BE2C (cell line): ENCODE results near the gene BCL3.
A peak's percentile ranks its signal among the peaks of the same experiment; 100 is the strongest.
"Not testable (repeated sequence)": the region's sequence is repeated elsewhere in the genome, so short reads cannot be mapped to it uniquely, and the experiment has no call there.

Experiments used
- DNase-seq: peaks from one replicate; pipeline ENCODE4 v3.0.0-alpha.2; 2020
- H3K27me3 ChIP-seq: fragments of 250-450 bp; sonication (Bioruptor Pico); 2 replicates; pipeline ENCODE4 v1.5.1; 2020; ENCODE audit warnings: mild to moderate bottlenecking
- H3K36me3 ChIP-seq: fragments of 250-450 bp; sonication (Bioruptor Pico); 2 replicates; pipeline ENCODE4 v1.5.1; 2020; ENCODE audit warnings: mild to moderate bottlenecking
- H3K4me1 ChIP-seq: fragments of 250-450 bp; sonication (Bioruptor Pico); 2 replicates; pipeline ENCODE4 v1.5.1; 2020
- H3K4me3 ChIP-seq: 2 replicates; pipeline ENCODE4 v1.5.1; 2011; ENCODE audit warnings: low read depth, low read length
- H3K9me3 ChIP-seq: fragments of 250-450 bp; sonication (Bioruptor Pico); 2 replicates; pipeline ENCODE4 v1.5.1; 2020
- CTCF ChIP-seq: IDR thresholded peaks from 2 replicates; pipeline ENCODE4 v1.5.1; 2012; ENCODE audit warnings: mild to moderate bottlenecking, low read depth, low read length

The BCL3 gene

GRCh38 chr19:44719262-44719701, 29.2 kb upstream of the BCL3 start:
- Histone ChIP-seq H3K4me1 (peaks cover 3% of the 10 kb centered on the region; the same call in 1 of the 2 replicates), H3K9me3 (no peaks in the 10 kb centered on the region), H3K27me3 (no peaks in the 10 kb centered on the region), H3K4me3 (no peak overlapping the region), H3K36me3 (no peaks in the 10 kb centered on the region)
- no peak for DNase-seq
- TF ChIP-seq CTCF = no peak

- H3K4me1 ChIP-seq, H3K36me3 ChIP-seq, H3K9me3 ChIP-seq, DNase-seq, H3K4me3 ChIP-seq, H3K27me3 ChIP-seq: not testable (repeated sequence)
Observed at GRCh38 chr19:44720396-44720795, 28.1 kb upstream of the BCL3 start.

- H3K27me3 ChIP-seq = no peaks in the 10 kb centered on the region
- H3K9me3 ChIP-seq = no peaks in the 10 kb centered on the region
- H3K4me1 ChIP-seq = peaks cover 3% of the 10 kb centered on the region; the same call in 1 of the 2 replicates
- no peak for DNase-seq
- H3K36me3 ChIP-seq = no peaks in the 10 kb centered on the region
- no peak overlapping the region for H3K4me3 ChIP-seq
- TF ChIP-seq CTCF = no peak
Observed at GRCh38 chr19:44720945-44721344, 27.6 kb upstream of the BCL3 start.

- H3K4me3 ChIP-seq, H3K9me3 ChIP-seq, DNase-seq, H3K4me1 ChIP-seq, H3K36me3 ChIP-seq, H3K27me3 ChIP-seq: not testable (repeated sequence)
Observed at GRCh38 chr19:44721369-44721768, 27.1 kb upstream of the BCL3 start.

- Histone ChIP-seq H3K9me3 (no peaks in the 10 kb centered on the region), H3K36me3 (no peaks in the 10 kb centered on the region), H3K27me3 (no peaks in the 10 kb centered on the region), H3K4me3 (no peak overlapping the region), H3K4me1 (peaks cover 3% of the 10 kb centered on the region; the same call in 1 of the 2 replicates)
- TF ChIP-seq CTCF = no peak
- no peak for DNase-seq
Observed at GRCh38 chr19:44722131-44723121, 26.1 kb upstream of the BCL3 start.

GRCh38 chr19:44723299-44723951, 25.1 kb upstream of the BCL3 start:
- no peaks in the 10 kb centered on the region for H3K36me3 ChIP-seq
- no peak for TF ChIP-seq CTCF
- H3K4me3 ChIP-seq = no peak overlapping the region
- no peak for DNase-seq
- no peaks in the 10 kb centered on the region for H3K9me3 ChIP-seq
- no peaks in the 10 kb centered on the region for H3K27me3 ChIP-seq
- peaks cover 3% of the 10 kb centered on the region; the same call in 1 of the 2 replicates for H3K4me1 ChIP-seq

- no peaks in the 10 kb centered on the region for H3K9me3 ChIP-seq
- TF ChIP-seq CTCF = peak; percentile 97
- peak; percentile 77 for DNase-seq
Observed at GRCh38 chr19:44723952-44724319, 24.6 kb upstream of the BCL3 start.

More at GRCh38 chr19:44723952-44724319, 24.6 kb upstream of the BCL3 start:
- no peak overlapping the region for H3K4me3 ChIP-seq
- H3K36me3 ChIP-seq = no peaks in the 10 kb centered on the region
- H3K4me1 ChIP-seq = peaks cover 2% of the 10 kb centered on the region; the same call in 1 of the 2 replicates
- no peaks in the 10 kb centered on the region for H3K27me3 ChIP-seq
